Naive B cell (primary cell): Measurements from ENCODE around the gene AMBRA1. TPM values are rescaled to one million over a fixed set of nuclear protein-coding genes. Genes with fewer than 3 reads are reported as not detected.

ENCODE experiments used
- ATAC-seq, 2 donors: fragments of 150-1000 bp; cut with Tn5 transposase; 2 replicates each; pipeline ENCODE4 v1.10.0; 2021; ENCODE audit warnings: low read depth in 2 of 2, mild to moderate bottlenecking in 2 of 2, moderate library complexity in 2 of 2
- DNase-seq: peaks from one replicate; pipeline ENCODE4 v3.0.0; 2022
- H3K27ac Mint-ChIP-seq, 6 donors: one replicate each; pipeline ENCODE4 v1.8.0; 2020 to 2022; ENCODE audit warnings: mild to moderate bottlenecking in 6 of 6, mixed read lengths in 6 of 6, moderate library complexity in 5 of 6, inconsistent platforms in 2 of 6
- H3K27me3 Mint-ChIP-seq, 3 donors: one replicate each; pipeline ENCODE4 v1.8.0; 2021 to 2022; ENCODE audit warnings: mixed read lengths in 3 of 3, mild to moderate bottlenecking in 1 of 3
- H3K36me3 Mint-ChIP-seq, 2 donors: one replicate each; pipeline ENCODE4 v1.8.0; 2020 to 2022; ENCODE audit warnings: mixed read lengths in 2 of 2, inconsistent platforms in 1 of 2, mild to moderate bottlenecking in 1 of 2
- H3K4me1 Mint-ChIP-seq, 3 donors: one replicate each; pipeline ENCODE4 v1.8.0; 2020 to 2022; ENCODE audit warnings: mixed read lengths in 3 of 3, inconsistent platforms in 1 of 3, mild to moderate bottlenecking in 1 of 3, moderate library complexity in 1 of 3
- H3K4me3 Mint-ChIP-seq, 8 donors: one replicate each; pipeline ENCODE4 v1.8.0; 2020 to 2022; ENCODE audit warnings: mild to moderate bottlenecking in 8 of 8, mixed read lengths in 8 of 8, moderate library complexity in 8 of 8, inconsistent platforms in 2 of 8
- H3K9me3 Mint-ChIP-seq, 7 donors: one replicate each; pipeline ENCODE4 v1.8.0; 2020 to 2022; ENCODE audit warnings: mixed read lengths in 7 of 7, mild to moderate bottlenecking in 5 of 7, inconsistent platforms in 2 of 7, moderate library complexity in 1 of 7
- polyA plus RNA-seq, 6 donors: library from polyadenylated mRNA; unstranded; fragments of 300-500 nt; fragmentation: Illumina TruSeq; gene quantifications; one replicate each; pipeline ENCODE4 v1.2.3, GENCODE V29; 2021; ENCODE audit warnings: low read depth in 6 of 6

AMBRA1 gene
- polyA plus RNA-seq, 6 donors from 2014 or later, result 6.6 to 11.3 (median 7.8) TPM

DNA sequence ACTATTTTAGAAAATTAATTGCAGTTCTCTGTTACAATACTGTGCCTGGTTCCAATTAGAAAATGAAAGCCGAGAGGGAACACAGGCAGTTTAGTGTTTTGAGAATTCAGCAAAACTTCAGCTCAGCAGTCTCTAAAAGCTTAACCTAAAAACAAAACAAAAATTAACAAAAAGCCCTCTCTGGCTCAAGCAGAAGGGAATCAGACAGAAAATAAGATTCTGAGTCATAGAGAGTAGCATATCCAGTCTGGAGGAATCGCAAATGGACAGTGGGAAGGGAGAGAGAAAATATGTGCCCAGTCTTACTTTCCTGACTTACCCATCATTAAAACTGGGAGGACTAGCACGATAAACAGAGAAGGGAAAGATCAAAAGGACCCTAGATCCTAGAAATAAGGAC, 164.1 kb downstream of the AMBRA1 start:
- H3K9me3 Mint-ChIP-seq, result no peaks in the 10 kb centered on the region
- H3K27me3 Mint-ChIP-seq, result no peaks in the 10 kb centered on the region
- H3K27ac Mint-ChIP-seq, result peak overlapping the region in 1 of 6 donors; percentile 51
- no peak for DNase-seq
- H3K36me3 Mint-ChIP-seq, result peaks cover 30 to 58% of the 10 kb centered on the region in 2 donors
- no peaks in the 10 kb centered on the region for H3K4me1 Mint-ChIP-seq
- ATAC-seq, result no peak
- no peak overlapping the region for H3K4me3 Mint-ChIP-seq

DNA sequence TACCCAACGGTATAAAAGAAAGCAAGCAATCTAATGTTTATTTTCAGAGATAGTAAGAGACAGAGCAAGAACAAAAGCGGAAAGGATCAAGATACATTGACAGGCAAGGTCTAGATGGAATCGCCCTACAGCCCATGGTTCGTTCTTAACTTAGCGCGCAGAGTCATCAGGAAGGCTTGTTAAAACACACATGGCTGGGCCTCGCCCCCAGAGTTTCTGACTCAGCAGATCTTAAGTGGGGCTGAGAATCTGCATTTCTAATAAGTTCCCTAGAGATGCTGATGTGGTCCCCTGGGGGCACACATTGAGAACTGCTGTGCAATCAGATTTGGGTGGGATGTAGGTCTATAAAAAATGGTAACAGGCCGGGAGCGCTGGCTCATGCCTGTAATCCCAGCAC, 166.5 kb downstream of the AMBRA1 start:
- H3K27me3 Mint-ChIP-seq, result no peaks in the 10 kb centered on the region
- no peaks in the 10 kb centered on the region for H3K4me1 Mint-ChIP-seq
- H3K9me3 Mint-ChIP-seq, result no peaks in the 10 kb centered on the region
- H3K27ac Mint-ChIP-seq, result no peak overlapping the region
- ATAC-seq (no peak), DNase-seq (no peak)
- no peak overlapping the region for H3K4me3 Mint-ChIP-seq
- H3K36me3 Mint-ChIP-seq, result peaks cover 32 to 51% of the 10 kb centered on the region in 2 donors

- H3K4me3 Mint-ChIP-seq, result no peak overlapping the region
- ATAC-seq, result no peak
- H3K4me1 Mint-ChIP-seq, result no peaks in the 10 kb centered on the region
- H3K36me3 Mint-ChIP-seq, result peaks cover 36 to 49% of the 10 kb centered on the region in 2 donors
- DNase-seq, result no peak
- H3K9me3 Mint-ChIP-seq, result no peaks in the 10 kb centered on the region
- H3K27me3 Mint-ChIP-seq, result no peaks in the 10 kb centered on the region
- no peak overlapping the region for H3K27ac Mint-ChIP-seq
These were observed 167.4 kb downstream of the AMBRA1 start for GRCh38 chr11:46426233-46426991.

DNA sequence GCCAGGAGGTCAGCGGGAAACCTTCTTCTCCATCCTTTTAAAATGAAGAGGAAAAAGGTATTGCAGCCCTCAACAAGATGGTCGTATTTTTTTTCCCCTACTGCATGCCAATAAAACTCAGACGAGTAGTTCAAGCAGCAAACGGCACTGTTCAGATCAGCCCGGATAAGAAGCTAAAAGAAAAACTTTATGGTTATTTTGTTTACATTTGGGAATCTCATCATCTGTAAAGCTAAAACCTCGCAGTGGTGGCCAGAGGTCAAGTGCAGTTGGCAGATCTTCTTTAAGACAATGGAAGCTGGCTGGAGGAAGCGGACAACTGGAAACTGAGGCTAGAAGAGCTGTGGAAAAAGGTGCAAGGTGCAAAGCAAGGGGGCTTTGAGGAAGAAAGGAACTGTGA, 171.2 kb downstream of the AMBRA1 start:
- Mint-ChIP-seq H3K4me1 (no peaks in the 10 kb centered on the region), H3K9me3 (no peaks in the 10 kb centered on the region), H3K4me3 (no peak overlapping the region), H3K27ac (no peak overlapping the region), H3K27me3 (no peaks in the 10 kb centered on the region), H3K36me3 (peaks cover 33 to 42% of the 10 kb centered on the region in 2 donors)
- no peak for DNase-seq
- ATAC-seq, result no peak

GRCh38 chr11:46421257-46421880, 172.5 kb downstream of the AMBRA1 start:
- ATAC-seq (no peak), DNase-seq (no peak)
- Mint-ChIP-seq H3K4me1 (no peaks in the 10 kb centered on the region), H3K36me3 (peaks cover 31 to 39% of the 10 kb centered on the region in 2 donors), H3K9me3 (no peaks in the 10 kb centered on the region), H3K27me3 (no peaks in the 10 kb centered on the region), H3K27ac (no peak overlapping the region), H3K4me3 (no peak overlapping the region)

- no peak for DNase-seq
- Mint-ChIP-seq H3K36me3 (peaks cover 38 to 45% of the 10 kb centered on the region in 2 donors), H3K27me3 (no peaks in the 10 kb centered on the region), H3K4me1 (no peaks in the 10 kb centered on the region), H3K27ac (no peak overlapping the region), H3K4me3 (no peak overlapping the region), H3K9me3 (no peaks in the 10 kb centered on the region)
- no peak for ATAC-seq
These were observed 173.3 kb downstream of the AMBRA1 start for GRCh38 chr11:46420513-46420912.

GRCh38 chr11:46418751-46419150, 175.1 kb downstream of the AMBRA1 start:
- Mint-ChIP-seq H3K36me3 (peaks cover 45 to 52% of the 10 kb centered on the region in 2 donors), H3K9me3 (no peaks in the 10 kb centered on the region), H3K27ac (no peak overlapping the region), H3K27me3 (no peaks in the 10 kb centered on the region), H3K4me3 (no peak overlapping the region), H3K4me1 (no peaks in the 10 kb centered on the region)
- DNase-seq (no peak), ATAC-seq (no peak)

DNA sequence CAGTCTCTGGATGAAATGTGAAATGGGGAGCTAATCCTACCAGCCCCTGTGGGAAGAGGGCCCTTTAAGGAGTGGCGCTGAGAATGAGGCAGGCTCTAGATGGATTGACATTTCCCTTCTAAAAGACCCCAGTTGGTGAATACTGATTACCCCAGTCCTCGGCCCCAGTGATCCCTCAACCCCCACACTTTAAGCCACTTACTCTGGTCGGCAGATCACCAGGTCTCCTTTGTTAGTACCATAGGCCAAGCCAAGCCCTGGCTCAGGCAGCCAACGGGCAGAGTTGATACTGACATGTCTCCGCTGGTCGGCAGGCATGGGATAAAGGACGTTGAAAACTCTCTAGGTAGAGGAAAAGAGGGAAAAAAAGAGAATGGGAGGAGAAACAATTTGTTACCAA, 176.1 kb downstream of the AMBRA1 start:
- Mint-ChIP-seq H3K27ac (no peak overlapping the region), H3K36me3 (peaks cover 41 to 48% of the 10 kb centered on the region in 2 donors), H3K4me3 (no peak overlapping the region), H3K4me1 (no peaks in the 10 kb centered on the region), H3K9me3 (no peaks in the 10 kb centered on the region), H3K27me3 (no peaks in the 10 kb centered on the region)
- no peak for DNase-seq
- no peak for ATAC-seq

DNA sequence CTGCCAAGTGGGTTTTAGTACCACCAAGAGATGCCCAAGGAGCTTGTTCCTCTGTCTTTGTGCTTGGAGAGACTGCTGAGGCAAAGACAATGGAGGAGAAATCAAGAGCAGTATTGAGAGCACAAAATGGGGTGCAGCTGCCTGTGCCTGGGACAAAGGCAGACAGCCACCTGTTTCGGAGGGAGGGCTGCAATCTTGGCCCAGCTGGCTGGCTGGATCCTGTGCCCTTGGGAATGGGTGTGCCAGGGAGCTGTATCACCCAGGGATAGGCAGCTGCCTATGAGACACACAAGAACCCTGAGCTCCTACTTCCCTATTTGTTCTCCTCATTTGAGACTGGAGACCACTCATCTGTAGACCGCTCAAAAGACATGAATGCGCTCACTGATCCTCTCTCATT, 178.9 kb downstream of the AMBRA1 start:
- peaks cover 23 to 30% of the 10 kb centered on the region in 2 donors for H3K36me3 Mint-ChIP-seq
- peak overlapping the region in 1 of 6 donors; percentile 1 for H3K27ac Mint-ChIP-seq

GRCh38 chr11:46414466-46414796, 179.4 kb downstream of the AMBRA1 start:
- DNase-seq, result no peak
- Mint-ChIP-seq H3K27ac (no peak overlapping the region), H3K4me1 (no peaks in the 10 kb centered on the region), H3K27me3 (no peaks in the 10 kb centered on the region), H3K9me3 (no peaks in the 10 kb centered on the region), H3K36me3 (peaks cover 23 to 30% of the 10 kb centered on the region in 2 donors), H3K4me3 (no peak overlapping the region)
- no peak for ATAC-seq

More for the DNA sequence above, 178.9 kb downstream of the AMBRA1 start:
- H3K4me3 Mint-ChIP-seq, result no peak overlapping the region
- ATAC-seq, result no peak
- H3K27me3 Mint-ChIP-seq, result no peaks in the 10 kb centered on the region
- no peaks in the 10 kb centered on the region for H3K4me1 Mint-ChIP-seq
- no peaks in the 10 kb centered on the region for H3K9me3 Mint-ChIP-seq
- DNase-seq, result no peak

GRCh38 chr11:46413760-46414465, 179.9 kb downstream of the AMBRA1 start:
- ATAC-seq (no peak), DNase-seq (no peak)
- Mint-ChIP-seq H3K36me3 (peaks cover 23 to 30% of the 10 kb centered on the region in 2 donors), H3K27me3 (no peaks in the 10 kb centered on the region), H3K9me3 (no peaks in the 10 kb centered on the region), H3K4me3 (no peak overlapping the region), H3K27ac (peak overlapping the region in 1 of 6 donors; percentile 62), H3K4me1 (no peaks in the 10 kb centered on the region)

- DNase-seq (no peak), ATAC-seq (no peak)
- Mint-ChIP-seq H3K36me3 (peaks cover 8 to 16% of the 10 kb centered on the region in 2 donors), H3K9me3 (no peaks in the 10 kb centered on the region), H3K27ac (peak overlapping the region in 1 of 6 donors; percentile 64), H3K4me3 (no peak overlapping the region), H3K27me3 (no peaks in the 10 kb centered on the region), H3K4me1 (no peaks in the 10 kb centered on the region)
These were observed 183.8 kb downstream of the AMBRA1 start for GRCh38 chr11:46410021-46410420.

DNA sequence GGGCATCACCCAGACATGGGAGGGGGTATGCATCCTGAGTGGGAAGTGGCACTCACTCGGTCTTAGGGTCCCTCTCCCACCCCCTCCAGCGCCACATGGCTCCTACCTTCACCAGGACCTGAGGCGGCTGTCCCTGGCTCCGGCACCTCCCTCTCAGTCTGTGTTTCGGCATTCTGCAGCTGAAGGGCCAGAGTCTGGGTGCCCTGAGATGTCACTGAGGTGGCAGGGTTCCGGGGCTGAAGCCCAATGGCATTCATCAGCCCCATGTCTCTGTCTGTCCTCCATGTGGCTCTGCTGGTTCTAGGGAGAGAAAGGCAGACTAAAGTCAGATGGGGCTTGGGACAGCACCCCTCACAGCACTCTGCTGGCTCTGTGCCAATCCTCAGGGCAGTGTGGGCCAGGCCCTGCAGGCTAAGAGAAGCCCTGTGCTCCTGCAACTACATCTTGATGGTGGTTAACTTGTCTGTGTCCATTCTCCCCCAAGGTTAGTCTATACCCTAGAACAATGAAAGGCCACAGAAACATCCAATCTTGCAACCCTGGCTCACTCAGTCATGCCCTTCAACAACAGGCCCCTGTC, 185.3 kb downstream of the AMBRA1 start:
- H3K27me3 Mint-ChIP-seq, result no peaks in the 10 kb centered on the region
- H3K36me3 Mint-ChIP-seq, result peaks cover 7 to 10% of the 10 kb centered on the region in 2 donors
- ATAC-seq (no peak), DNase-seq (no peak)
- no peaks in the 10 kb centered on the region for H3K4me1 Mint-ChIP-seq
- peak overlapping the region in 2 of 6 donors; percentile 47 to 61 for H3K27ac Mint-ChIP-seq
- H3K9me3 Mint-ChIP-seq, result no peaks in the 10 kb centered on the region
- H3K4me3 Mint-ChIP-seq, result no peak overlapping the region
